HFFc6 (cell line): ENCODE results near the gene COTL1. TPM values are rescaled to one million over a fixed set of nuclear protein-coding genes. Genes with fewer than 3 reads are reported as not detected.

Experiments
- DNase-seq: peaks from one replicate; pipeline ENCODE4 v3.0.0-alpha.2; 2018
- H3K27ac Mint-ChIP-seq: 2 replicates; pipeline ENCODE4 v1.8.0; 2020; ENCODE audit warnings: mild to moderate bottlenecking, mixed read lengths
- H3K27me3 Mint-ChIP-seq: 2 replicates; pipeline ENCODE4 v1.8.0; 2021; ENCODE audit warnings: mild to moderate bottlenecking, moderate library complexity, mixed read lengths; ENCODE audit not compliant: insufficient read depth
- H3K36me3 Mint-ChIP-seq: 2 replicates; pipeline ENCODE4 v1.8.0; 2021; ENCODE audit warnings: low read depth, mixed read lengths
- H3K4me1 Mint-ChIP-seq: 2 replicates; pipeline ENCODE4 v1.8.0; 2020; ENCODE audit warnings: low read depth, mixed read lengths
- H3K4me3 Mint-ChIP-seq: 2 replicates; pipeline ENCODE4 v1.8.0; 2020; ENCODE audit warnings: mild to moderate bottlenecking, moderate library complexity, mixed read lengths
- H3K9me3 Mint-ChIP-seq: 2 replicates; pipeline ENCODE4 v1.8.0; 2020; ENCODE audit warnings: mild to moderate bottlenecking, mixed read lengths
- total RNA-seq, 6 experiments: library from RNA; stranded (reverse); fragmentation: NEBNext Ultra II Directional; extraction: Animal tissue kit (Norgen Biotek cat#: 25700); gene quantifications; 2 replicates in 1 of 6; 3 replicates in 5 of 6; pipeline ENCODE4 v1.2.3, GENCODE V29; 2021
- TF ChIP-seq, protein P1 (sequence below): fragments of 200-600 bp; sonication (generic); IDR thresholded peaks from 2 replicates; pipeline ENCODE4 v1.5.0; 2021; ENCODE audit warnings: antibody characterized with exemption, mild to moderate bottlenecking

COTL1 gene
- total RNA-seq, 6 experiments from 2014 or later, result 580 to 681 (median 632) TPM

DNA sequence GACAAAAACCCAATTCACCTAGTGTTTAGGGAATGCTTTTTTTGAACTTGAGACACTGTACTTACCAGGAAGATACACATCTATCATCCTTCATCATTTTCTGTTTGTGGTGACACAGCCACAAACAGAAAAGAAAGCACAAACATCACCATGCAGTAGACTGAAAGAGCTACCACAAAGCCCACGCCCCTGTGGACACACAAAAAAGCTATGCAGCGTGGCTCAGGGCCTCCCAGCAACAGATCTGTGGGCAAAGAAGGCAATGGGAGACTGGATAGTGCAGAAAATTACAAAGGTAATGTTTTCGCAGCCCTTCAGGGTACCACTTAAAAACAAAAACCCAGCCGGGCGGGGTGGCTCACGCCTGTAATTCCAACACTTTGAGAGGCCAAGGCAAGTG lies 9.6 kb downstream of the COTL1 start:
- TF ChIP-seq, protein P1, sequence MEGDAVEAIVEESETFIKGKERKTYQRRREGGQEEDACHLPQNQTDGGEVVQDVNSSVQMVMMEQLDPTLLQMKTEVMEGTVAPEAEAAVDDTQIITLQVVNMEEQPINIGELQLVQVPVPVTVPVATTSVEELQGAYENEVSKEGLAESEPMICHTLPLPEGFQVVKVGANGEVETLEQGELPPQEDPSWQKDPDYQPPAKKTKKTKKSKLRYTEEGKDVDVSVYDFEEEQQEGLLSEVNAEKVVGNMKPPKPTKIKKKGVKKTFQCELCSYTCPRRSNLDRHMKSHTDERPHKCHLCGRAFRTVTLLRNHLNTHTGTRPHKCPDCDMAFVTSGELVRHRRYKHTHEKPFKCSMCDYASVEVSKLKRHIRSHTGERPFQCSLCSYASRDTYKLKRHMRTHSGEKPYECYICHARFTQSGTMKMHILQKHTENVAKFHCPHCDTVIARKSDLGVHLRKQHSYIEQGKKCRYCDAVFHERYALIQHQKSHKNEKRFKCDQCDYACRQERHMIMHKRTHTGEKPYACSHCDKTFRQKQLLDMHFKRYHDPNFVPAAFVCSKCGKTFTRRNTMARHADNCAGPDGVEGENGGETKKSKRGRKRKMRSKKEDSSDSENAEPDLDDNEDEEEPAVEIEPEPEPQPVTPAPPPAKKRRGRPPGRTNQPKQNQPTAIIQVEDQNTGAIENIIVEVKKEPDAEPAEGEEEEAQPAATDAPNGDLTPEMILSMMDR, result no peak
- Mint-ChIP-seq H3K27ac (peak overlapping the region; percentile 39; the same call in 1 of the 2 replicates), H3K36me3 (peaks cover 61% of the 10 kb centered on the region), H3K4me1 (peaks cover 75% of the 10 kb centered on the region), H3K9me3 (no peaks in the 10 kb centered on the region; the same call in 1 of the 2 replicates), H3K4me3 (no peak overlapping the region), H3K27me3 (no peaks in the 10 kb centered on the region; the same call in 1 of the 2 replicates)
- DNase-seq, result no peak

DNA sequence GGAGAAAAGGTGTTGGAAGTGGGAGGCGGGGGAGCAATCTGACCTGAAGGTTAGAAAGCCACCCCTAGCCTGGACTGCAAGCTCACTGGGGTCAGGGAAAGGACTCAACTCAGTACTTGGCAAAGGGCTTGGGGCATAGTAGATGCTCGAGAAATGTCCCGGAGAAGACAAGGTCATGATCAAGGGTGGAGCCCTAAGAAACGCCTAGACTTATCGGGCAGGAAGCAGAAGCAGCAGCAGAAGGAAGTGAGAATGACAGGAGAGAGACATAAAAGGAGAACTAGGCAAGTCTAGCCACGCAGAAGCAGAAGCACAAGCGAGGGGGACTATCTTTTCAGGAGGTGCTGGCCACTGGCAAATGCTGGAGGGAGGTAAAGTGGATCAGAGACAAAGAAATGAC lies 10.2 kb downstream of the COTL1 start:
- no peak for DNase-seq
- H3K4me3 Mint-ChIP-seq, result no peak overlapping the region
- H3K4me1 Mint-ChIP-seq, result peaks cover 77% of the 10 kb centered on the region
- TF ChIP-seq, protein P1, result no peak
- H3K36me3 Mint-ChIP-seq, result peaks cover 58% of the 10 kb centered on the region
- no peaks in the 10 kb centered on the region; the same call in 1 of the 2 replicates for H3K9me3 Mint-ChIP-seq
- peak overlapping the region; percentile 15 for H3K27ac Mint-ChIP-seq
- H3K27me3 Mint-ChIP-seq, result no peaks in the 10 kb centered on the region; the same call in 1 of the 2 replicates

DNA sequence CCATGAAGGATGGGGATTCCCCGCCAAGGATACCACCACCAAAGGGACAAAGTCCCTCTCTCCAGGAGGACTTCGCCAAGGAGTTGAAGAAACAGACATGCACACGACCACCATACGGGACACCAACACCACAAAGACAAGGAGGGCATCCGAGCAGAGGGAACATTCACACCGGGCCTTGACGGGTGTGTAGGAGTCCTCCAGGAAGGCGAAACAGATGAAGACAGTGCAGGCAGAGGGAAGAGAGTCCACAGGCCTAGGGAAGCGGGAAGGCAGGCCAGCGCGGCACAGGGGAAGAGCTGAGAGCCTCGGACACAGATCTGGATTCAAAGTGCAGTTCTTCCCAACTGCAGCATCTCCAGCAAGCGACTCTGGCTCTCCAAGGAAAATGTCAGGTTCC lies 10.8 kb downstream of the COTL1 start:
- Mint-ChIP-seq H3K4me1 (peaks cover 82% of the 10 kb centered on the region), H3K36me3 (peaks cover 56% of the 10 kb centered on the region), H3K27ac (no peak overlapping the region; the same call in 1 of the 2 replicates), H3K4me3 (no peak overlapping the region), H3K27me3 (no peaks in the 10 kb centered on the region; the same call in 1 of the 2 replicates), H3K9me3 (no peaks in the 10 kb centered on the region; the same call in 1 of the 2 replicates)
- DNase-seq, result no peak
- TF ChIP-seq, protein P1, result no peak

DNA sequence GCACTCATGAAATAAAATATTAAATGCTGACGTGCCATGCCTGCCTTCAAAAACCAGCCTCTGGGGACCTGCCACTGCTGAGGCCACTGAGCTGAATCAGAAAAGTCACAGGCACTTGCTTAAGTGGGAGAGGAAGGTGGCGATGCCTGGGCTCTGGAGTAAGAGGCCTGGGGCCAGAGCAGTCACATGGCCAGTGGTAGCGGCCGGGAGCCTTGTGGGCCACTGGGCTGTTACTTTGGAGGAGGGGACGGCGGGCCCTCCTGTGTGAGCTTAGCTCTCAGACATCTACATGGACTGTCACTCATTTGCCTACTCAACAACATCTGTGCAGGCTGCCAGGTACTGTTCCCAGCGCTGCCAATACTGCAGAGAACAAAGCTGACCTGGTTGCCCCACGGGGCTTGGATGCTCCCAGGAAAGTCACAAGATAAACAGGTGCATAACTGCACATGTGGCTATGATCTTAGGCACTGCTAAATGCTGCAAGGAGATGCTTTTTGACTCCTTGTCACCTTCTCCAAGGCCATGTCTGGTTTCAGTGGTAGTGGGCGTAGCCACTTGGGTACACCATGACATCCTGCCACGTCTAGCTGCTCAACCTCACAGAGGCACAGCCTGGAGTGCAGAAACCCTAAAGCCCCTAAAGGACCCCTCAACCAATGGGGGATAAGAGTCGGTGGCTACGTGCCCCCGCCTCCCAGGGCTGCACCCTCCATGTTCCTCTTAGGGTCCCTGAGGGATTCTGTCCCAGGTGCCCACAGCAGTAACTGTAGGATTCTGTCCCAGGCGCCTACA lies 11.6 kb downstream of the COTL1 start:
- Mint-ChIP-seq H3K9me3 (no peaks in the 10 kb centered on the region; the same call in 1 of the 2 replicates), H3K27me3 (no peaks in the 10 kb centered on the region; the same call in 1 of the 2 replicates), H3K4me3 (no peak overlapping the region), H3K36me3 (peaks cover 48% of the 10 kb centered on the region), H3K27ac (no peak overlapping the region), H3K4me1 (peaks cover 82% of the 10 kb centered on the region)
- no peak for DNase-seq
- TF ChIP-seq, protein P1, result no peak

DNA sequence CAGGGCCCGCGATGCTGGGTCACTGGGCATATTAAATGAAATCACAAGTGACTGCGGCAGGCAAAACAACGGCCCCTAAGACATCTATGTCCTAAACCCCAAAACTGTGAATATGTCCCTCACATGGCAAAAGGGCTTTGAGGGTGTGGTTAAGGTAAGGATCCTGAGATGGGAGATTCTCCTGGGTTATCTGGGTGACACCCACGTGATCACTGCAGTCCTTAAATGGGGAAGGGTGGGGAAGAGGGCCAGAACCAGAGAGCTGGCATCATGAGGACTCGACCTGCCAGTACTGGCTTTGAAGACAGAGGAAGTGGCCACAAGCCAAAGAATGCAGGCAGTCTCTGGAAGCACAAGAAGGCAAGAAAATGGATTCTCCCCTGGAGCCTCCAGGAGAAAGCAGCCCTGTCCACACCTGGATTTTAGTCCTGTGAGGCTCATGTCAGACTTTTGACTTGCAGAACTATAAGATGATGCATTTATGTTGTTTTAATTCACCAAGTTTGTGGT lies 12.5 kb downstream of the COTL1 start:
- Mint-ChIP-seq H3K27me3 (no peaks in the 10 kb centered on the region; the same call in 1 of the 2 replicates), H3K4me3 (no peak overlapping the region), H3K27ac (peak overlapping the region; percentile 42; the same call in 1 of the 2 replicates), H3K9me3 (no peaks in the 10 kb centered on the region; the same call in 1 of the 2 replicates), H3K4me1 (peaks cover 82% of the 10 kb centered on the region), H3K36me3 (peaks cover 47% of the 10 kb centered on the region)
- TF ChIP-seq, protein P1, result no peak
- DNase-seq, result no peak
